H9 (cell line): ENCODE measurements around the gene IZUMO2. TPM values are rescaled to one million over a fixed set of nuclear protein-coding genes. Genes with fewer than 3 reads are reported as not detected.
"Not testable (repeated sequence)": the region's sequence is repeated elsewhere in the genome, so short reads cannot be mapped to it uniquely, and the experiment has no call there.

Experiments
- DNase-seq: peaks from one replicate; pipeline ENCODE4 v3.0.0-alpha.2; 2017
- H2AFZ ChIP-seq: one replicate; pipeline ENCODE4 v1.6.1; 2013; ENCODE audit warnings: mild to moderate bottlenecking, low read length, control low read depth, moderate library complexity
- H2AK5ac ChIP-seq: 2 replicates; pipeline ENCODE4 v1.6.1; 2013; ENCODE audit warnings: low read length, control low read depth, mixed read lengths; ENCODE audit not compliant: insufficient read length
- H2BK120ac ChIP-seq: one replicate; pipeline ENCODE4 v1.6.1; 2013; ENCODE audit warnings: low read depth, mild to moderate bottlenecking, low read length, control low read depth, inconsistent platforms; ENCODE audit not compliant: poor library complexity, severe bottlenecking
- H2BK12ac ChIP-seq: 2 replicates; pipeline ENCODE4 v1.6.1; 2013; ENCODE audit warnings: low read length, control low read depth, mixed read lengths, low read depth; ENCODE audit not compliant: insufficient read length
- H2BK15ac ChIP-seq: 2 replicates; pipeline ENCODE4 v1.6.1; 2013; ENCODE audit warnings: low read depth, low read length, control low read depth
- H2BK20ac ChIP-seq: one replicate; pipeline ENCODE4 v1.6.1; 2013; ENCODE audit warnings: low read depth, mild to moderate bottlenecking, low read length, control low read depth, inconsistent platforms; ENCODE audit not compliant: poor library complexity, severe bottlenecking
- H2BK5ac ChIP-seq: 2 replicates; pipeline ENCODE4 v1.6.1; 2013; ENCODE audit warnings: low read length, control low read depth, mixed read lengths; ENCODE audit not compliant: insufficient read length
- H3K14ac ChIP-seq: 2 replicates; pipeline ENCODE4 v1.6.1; 2013; ENCODE audit warnings: low read length, control low read depth; ENCODE audit not compliant: insufficient read depth
- H3K18ac ChIP-seq: 2 replicates; pipeline ENCODE4 v1.6.1; 2013; ENCODE audit warnings: low read depth, mild to moderate bottlenecking, mixed read lengths, low read length, control low read depth; ENCODE audit not compliant: insufficient read length
- H3K23ac ChIP-seq: 2 replicates; pipeline ENCODE4 v1.6.1; 2013; ENCODE audit warnings: low read length, control low read depth, mixed read lengths, low read depth; ENCODE audit not compliant: insufficient read length
- H3K23me2 ChIP-seq: 2 replicates; pipeline ENCODE4 v1.6.1; 2013; ENCODE audit warnings: low read depth, mild to moderate bottlenecking, mixed read lengths, low read length, control low read depth; ENCODE audit not compliant: insufficient read length, poor library complexity, severe bottlenecking
- H3K27ac ChIP-seq: 2 replicates; pipeline ENCODE4 v1.5.1; 2013; ENCODE audit warnings: low read length, control low read depth, mixed read lengths, low read depth; ENCODE audit not compliant: insufficient read length
- H3K27me3 ChIP-seq: 2 replicates; pipeline ENCODE4 v1.6.1; 2013; ENCODE audit warnings: low read length, control low read depth, inconsistent platforms; ENCODE audit not compliant: insufficient read depth
- H3K4ac ChIP-seq: 2 replicates; pipeline ENCODE4 v1.6.1; 2013; ENCODE audit warnings: low read depth, mild to moderate bottlenecking, control low read depth, inconsistent platforms, low read length, moderate library complexity
- H3K4me1 ChIP-seq: 2 replicates; pipeline ENCODE4 v1.6.1; 2013; ENCODE audit warnings: low read length, control low read depth, inconsistent platforms; ENCODE audit not compliant: insufficient read depth
- H3K4me2 ChIP-seq: 2 replicates; pipeline ENCODE4 v1.6.1; 2013; ENCODE audit warnings: low read length, control low read depth, mixed read lengths; ENCODE audit not compliant: insufficient read length, insufficient read depth
- H3K56ac ChIP-seq: 2 replicates; pipeline ENCODE4 v1.6.1; 2013; ENCODE audit warnings: low read depth, mild to moderate bottlenecking, mixed read lengths, low read length, control low read depth; ENCODE audit not compliant: insufficient read length
- H3K79me1 ChIP-seq: 2 replicates; pipeline ENCODE4 v1.6.1; 2013; ENCODE audit warnings: low read depth, mild to moderate bottlenecking, moderate library complexity, low read length, control low read depth, inconsistent platforms; ENCODE audit not compliant: insufficient read depth, poor library complexity, severe bottlenecking
- H3K79me2 ChIP-seq: 2 replicates; pipeline ENCODE4 v1.6.1; 2013; ENCODE audit warnings: low read length, control low read depth, inconsistent platforms; ENCODE audit not compliant: insufficient read depth
- H3K9ac ChIP-seq: 2 replicates; pipeline ENCODE4 v1.6.1; 2013; ENCODE audit warnings: low read length, control low read depth, mixed read lengths; ENCODE audit not compliant: insufficient read length; ENCODE audit errors: extremely low read depth
- H3K9me3 ChIP-seq: one replicate; pipeline ENCODE4 v1.6.1; 2013; ENCODE audit warnings: low read depth, low read length, inconsistent platforms; ENCODE audit not compliant: control insufficient read depth
- H3T11ph ChIP-seq: one replicate; pipeline ENCODE4 v1.6.1; 2013; ENCODE audit warnings: mild to moderate bottlenecking, low read length, control low read depth, inconsistent platforms
- H4K20me1 ChIP-seq: one replicate; pipeline ENCODE4 v1.6.1; 2013; ENCODE audit not compliant: control insufficient read depth, insufficient read length, insufficient read depth
- H4K5ac ChIP-seq: 2 replicates; pipeline ENCODE4 v1.6.1; 2013; ENCODE audit warnings: low read depth, mild to moderate bottlenecking, mixed read lengths, low read length, control low read depth; ENCODE audit not compliant: insufficient read length
- H4K8ac ChIP-seq: replicated peaks from 2 replicates; pipeline ENCODE4 v1.6.1; 2013; ENCODE audit warnings: low read length, control low read depth, mixed read lengths, low read depth; ENCODE audit not compliant: insufficient read length
- H4K91ac ChIP-seq: 2 replicates; pipeline ENCODE4 v1.6.1; 2013; ENCODE audit warnings: low read depth, mild to moderate bottlenecking, moderate library complexity, mixed read lengths, low read length, control low read depth; ENCODE audit not compliant: insufficient read length
- H3K27ac Mint-ChIP-seq, 3 experiments: 2 replicates in 2 of 3; 3 replicates in 1 of 3; pipeline ENCODE4 v1.8.0; 2020 to 2021; ENCODE audit warnings: mixed read lengths in 3 of 3, mild to moderate bottlenecking in 1 of 3, moderate library complexity in 1 of 3
- H3K27me3 Mint-ChIP-seq: 2 replicates; pipeline ENCODE4 v1.8.0; 2021; ENCODE audit warnings: low read depth, mild to moderate bottlenecking, moderate library complexity, mixed read lengths
- H3K36me3 Mint-ChIP-seq, 3 experiments: 2 replicates in 2 of 3; 3 replicates in 1 of 3; pipeline ENCODE4 v1.8.0; 2020 to 2021; ENCODE audit warnings: low read depth in 3 of 3, mixed read lengths in 3 of 3; ENCODE audit not compliant: insufficient read depth in 1 of 3
- H3K4me1 Mint-ChIP-seq, 2 experiments: 2 replicates each; pipeline ENCODE4 v1.8.0; 2020; ENCODE audit warnings: mixed read lengths in 2 of 2
- H3K4me3 Mint-ChIP-seq, 2 experiments: 2 replicates in 1 of 2; 3 replicates in 1 of 2; pipeline ENCODE4 v1.8.0; 2020 to 2021; ENCODE audit warnings: mild to moderate bottlenecking in 2 of 2, mixed read lengths in 2 of 2, moderate library complexity in 1 of 2
- H3K9me3 Mint-ChIP-seq, 2 experiments: 2 replicates in 1 of 2; 3 replicates in 1 of 2; pipeline ENCODE4 v1.8.0; 2020; ENCODE audit warnings: mild to moderate bottlenecking in 2 of 2, mixed read lengths in 2 of 2, moderate library complexity in 1 of 2
- WGBS: extraction: QIAGEN DNeasy Blood & Tissue Kit; methylation state at CpG from one replicate; pipeline ENCODE4 v1.1.7; 2013; ENCODE audit warnings: missing lambda C conversion rate, low lambda C conversion rate, mixed read lengths; ENCODE audit not compliant: insufficient read length; ENCODE audit errors: extremely low coverage; 5-methylcytosine and 5-hydroxymethylcytosine counted together
- total RNA-seq: library from RNA; stranded (reverse); gene quantifications from 2 replicates; pipeline ENCODE4 v1.2.1, GENCODE V29; 2021
- TF ChIP-seq, protein P1 (sequence below): fragments of 200-600 bp; sonication (generic); conservative IDR thresholded peaks from 3 replicates; pipeline ENCODE4 v1.8.0; 2021; ENCODE audit warnings: antibody characterized with exemption, mild to moderate bottlenecking

The IZUMO2 gene
- total RNA-seq, 1 experiment from 2014 or later, result not detected

DNA sequence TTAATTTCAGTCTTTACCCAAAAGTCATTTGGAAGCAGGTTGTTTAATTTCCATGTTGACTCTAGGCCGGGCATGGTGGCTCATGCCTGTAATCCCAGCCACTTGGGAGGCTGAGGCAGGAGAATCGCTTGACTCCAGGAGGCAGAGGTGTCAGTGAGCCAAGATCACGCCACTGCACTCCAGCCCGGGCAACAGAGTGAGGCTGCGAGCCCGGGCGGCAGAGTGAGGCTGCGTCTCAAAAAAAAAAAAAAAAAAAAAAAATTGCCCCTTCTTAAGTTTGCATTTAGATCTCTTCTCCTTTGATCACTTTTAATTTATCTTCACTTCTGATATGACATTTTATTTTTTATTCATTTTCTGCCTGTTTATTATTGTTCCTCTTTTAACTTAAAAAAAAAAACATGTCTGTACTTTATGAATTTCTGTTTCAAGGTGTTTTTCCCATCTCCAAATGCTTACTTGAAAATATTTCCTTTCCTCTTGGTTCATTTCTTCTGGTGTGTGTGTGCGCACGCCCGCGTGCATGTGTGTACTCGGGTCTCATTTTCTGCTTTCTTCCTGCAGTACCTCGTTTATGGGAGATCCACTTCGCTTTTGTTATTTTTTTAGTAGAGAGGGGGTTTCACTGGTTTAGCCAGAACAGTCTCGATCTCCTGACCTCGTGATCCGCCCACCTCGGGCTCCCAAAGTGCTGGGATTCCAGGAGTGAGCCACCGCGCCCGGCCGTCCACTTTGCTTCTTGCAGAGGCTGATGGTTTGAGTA is 26.3 kb downstream of the IZUMO2 start:
- not testable (repeated sequence) for H3K4me1 Mint-ChIP-seq, H3K4ac ChIP-seq, H3K14ac ChIP-seq, H3K9ac ChIP-seq, H3K23ac ChIP-seq, H3K27ac Mint-ChIP-seq, H3K4me3 Mint-ChIP-seq, H3K27ac ChIP-seq, H4K8ac ChIP-seq, H2BK20ac ChIP-seq, H3T11ph ChIP-seq, H3K18ac ChIP-seq, H2BK15ac ChIP-seq, H3K56ac ChIP-seq, H2BK12ac ChIP-seq, H3K23me2 ChIP-seq, H2AK5ac ChIP-seq, H4K91ac ChIP-seq, H2BK5ac ChIP-seq, H3K9me3 ChIP-seq, H3K4me1 ChIP-seq, H3K4me2 ChIP-seq, H4K5ac ChIP-seq, H3K79me2 ChIP-seq, H2AFZ ChIP-seq, H3K36me3 Mint-ChIP-seq, H4K20me1 ChIP-seq, H3K79me1 ChIP-seq, H2BK120ac ChIP-seq, H3K27me3 Mint-ChIP-seq, H3K27me3 ChIP-seq
- TF ChIP-seq, protein P1, sequence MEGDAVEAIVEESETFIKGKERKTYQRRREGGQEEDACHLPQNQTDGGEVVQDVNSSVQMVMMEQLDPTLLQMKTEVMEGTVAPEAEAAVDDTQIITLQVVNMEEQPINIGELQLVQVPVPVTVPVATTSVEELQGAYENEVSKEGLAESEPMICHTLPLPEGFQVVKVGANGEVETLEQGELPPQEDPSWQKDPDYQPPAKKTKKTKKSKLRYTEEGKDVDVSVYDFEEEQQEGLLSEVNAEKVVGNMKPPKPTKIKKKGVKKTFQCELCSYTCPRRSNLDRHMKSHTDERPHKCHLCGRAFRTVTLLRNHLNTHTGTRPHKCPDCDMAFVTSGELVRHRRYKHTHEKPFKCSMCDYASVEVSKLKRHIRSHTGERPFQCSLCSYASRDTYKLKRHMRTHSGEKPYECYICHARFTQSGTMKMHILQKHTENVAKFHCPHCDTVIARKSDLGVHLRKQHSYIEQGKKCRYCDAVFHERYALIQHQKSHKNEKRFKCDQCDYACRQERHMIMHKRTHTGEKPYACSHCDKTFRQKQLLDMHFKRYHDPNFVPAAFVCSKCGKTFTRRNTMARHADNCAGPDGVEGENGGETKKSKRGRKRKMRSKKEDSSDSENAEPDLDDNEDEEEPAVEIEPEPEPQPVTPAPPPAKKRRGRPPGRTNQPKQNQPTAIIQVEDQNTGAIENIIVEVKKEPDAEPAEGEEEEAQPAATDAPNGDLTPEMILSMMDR, result 0 out of 3 replicates have a peak, but pooled peaks have one; percentile 12
- DNase-seq, result peak; percentile 33
- no CpG with 5 or more reads among the region's 23 CpGs for WGBS
- H3K9me3 Mint-ChIP-seq, result peaks cover 9 to 12% of the 10 kb centered on the region in 2 experiments; a peak in 4 of 5 replicates

DNA sequence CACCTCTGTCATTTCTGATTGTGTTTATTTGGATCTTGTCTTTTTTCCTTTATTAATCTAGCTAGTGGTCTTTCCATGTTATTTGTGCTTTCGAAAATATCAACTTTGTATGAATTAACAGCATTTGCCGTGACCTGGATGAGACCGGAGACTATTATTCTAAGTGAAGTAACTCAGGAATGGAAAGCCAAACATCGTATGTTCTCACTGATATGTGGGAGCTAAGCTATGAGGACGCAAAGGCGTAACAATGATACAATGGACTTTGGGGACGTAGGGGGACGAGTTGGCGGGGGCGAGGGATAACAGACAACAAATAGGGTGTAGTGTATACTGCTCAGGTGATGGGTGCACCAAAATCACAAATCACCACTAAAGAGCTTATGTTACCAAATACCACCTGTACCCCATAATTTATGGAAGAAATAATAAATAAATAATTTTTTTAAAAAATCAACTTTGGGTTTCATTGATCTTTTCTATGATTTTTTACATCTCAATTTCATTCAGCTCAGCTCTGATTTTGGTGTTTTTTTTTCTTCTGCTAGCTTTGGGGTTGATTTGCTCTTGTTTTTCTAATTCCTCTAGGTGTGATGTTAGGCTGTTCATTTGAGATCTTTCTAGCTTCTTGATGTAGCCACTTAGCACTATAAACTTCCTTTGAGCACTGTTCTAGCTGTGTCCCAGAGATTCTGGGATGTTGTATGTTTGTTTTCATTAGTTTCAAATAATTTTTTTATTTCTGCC is 27.1 kb downstream of the IZUMO2 start:
- not testable (repeated sequence) for H3K79me2 ChIP-seq, H3K23me2 ChIP-seq, H2AK5ac ChIP-seq, H3K4me1 ChIP-seq, H3K36me3 Mint-ChIP-seq, H4K5ac ChIP-seq, H3K4me3 Mint-ChIP-seq, H3K27ac ChIP-seq, H3K9me3 ChIP-seq, H2BK5ac ChIP-seq, H3K9ac ChIP-seq, H3K23ac ChIP-seq, DNase-seq, H3K4me2 ChIP-seq, H2BK12ac ChIP-seq, H3K14ac ChIP-seq, H4K91ac ChIP-seq, H3K27me3 ChIP-seq, H3K9me3 Mint-ChIP-seq, H4K8ac ChIP-seq, H2AFZ ChIP-seq, H4K20me1 ChIP-seq, H3T11ph ChIP-seq, H3K79me1 ChIP-seq, H3K4ac ChIP-seq, H3K4me1 Mint-ChIP-seq, H3K56ac ChIP-seq, H3K27me3 Mint-ChIP-seq, H3K18ac ChIP-seq, H2BK120ac ChIP-seq, H3K27ac Mint-ChIP-seq, H2BK20ac ChIP-seq
- H2BK15ac ChIP-seq, result peak overlapping the region; percentile 0; the same call in 1 of the 2 replicates
- no CpG with 5 or more reads among the region's 10 CpGs for WGBS
